ENCODE results near the gene FUT3.

GRCh38 chr19:5795382-5795919 lies 55.8 kb downstream of the FUT3 start:
- TF ChIP-seq CTCF (conservative IDR thresholded peaks at IDR 0.05; ENCODE audit: low read length) = no peak
- TF ChIP-seq EZH2phosphoT487 (IDR thresholded peaks at IDR 0.05; ENCODE audit: borderline replicate concordance) = no peak
